ENCODE data around the gene PROK2. TPM values are rescaled to one million over a fixed set of nuclear protein-coding genes. Genes with fewer than 3 reads are reported as not detected.

The PROK2 gene
- total and polyA plus RNA-seq, 2 donors (not counting 1 experiment from before 2014, with no cell fraction given): 0.06 TPM; not detected in 1

- Mint-ChIP-seq H3K27ac (no peak overlapping the region), H3K4me1 (peaks cover 9% of the 10 kb centered on the region), H3K4me3 (no peak overlapping the region), H3K9me3 (ENCODE audit: insufficient read depth) (no peaks in the 10 kb centered on the region), H3K27me3 (peaks cover 58% of the 10 kb centered on the region)
- Histone ChIP-seq H3K27me3 (replicated peaks in 1 of 4; ENCODE audit: control extremely low read depth in 1 of 4, control insufficient read depth in 3 of 4, insufficient read depth in 4 of 4, low read length in 3 of 4) (peaks cover 0 to 20% (median 8%) of the 10 kb centered on the region in 4 experiments), H3K4me1 (ENCODE audit: control insufficient read depth in 2 of 2, insufficient read depth in 2 of 2, low read length in 2 of 2) (peaks cover 7 to 9% of the 10 kb centered on the region in 2 donors), H3K4me3 (ENCODE audit: control extremely low read depth in 1 of 5, extremely low read depth in 1 of 5, insufficient read depth in 1 of 5, low read depth in 2 of 5, low read length in 4 of 5) (peak overlapping the region in 1 of 5 experiments; percentile 39), H3K9ac (ENCODE audit: low read length) (no peak overlapping the region), H3K9me3 (ENCODE audit: control extremely low read depth in 1 of 3, control insufficient read depth in 2 of 3, insufficient read depth in 1 of 3, low read length in 2 of 3) (no peaks in the 10 kb centered on the region), H2AFZ (ENCODE audit: insufficient read depth, low read depth, low read length, poor library complexity, severe bottlenecking) (no peak overlapping the region), H3K36me3 (replicated peaks in 1 of 2; ENCODE audit: control extremely low read depth in 1 of 2, control insufficient read depth in 1 of 2, extremely low read depth in 1 of 2, insufficient read depth in 2 of 2, low read length in 1 of 2) (no peaks in the 10 kb centered on the region), H3K27ac (ENCODE audit: low read length in 2 of 2) (no peak overlapping the region), H4K20me1 (ENCODE audit: control insufficient read depth, insufficient read depth, low read length, poor library complexity, severe bottlenecking) (no peaks in the 10 kb centered on the region), H3K79me2 (ENCODE audit: control insufficient read depth, insufficient read depth, low read length) (no peaks in the 10 kb centered on the region), H3K4me2 (replicated peaks; ENCODE audit: low read depth, low read length, poor library complexity, severe bottlenecking) (no peak overlapping the region)
- DNase-seq (no peak), ATAC-seq (ENCODE audit: low read depth) (no peak)
- intact Hi-C loops (cut with micrococcal nuclease): no loop called here
- CTCF ChIA-PET: no interaction called here
- POLR2A ChIA-PET: no interaction called here
- 80% methylated on average over 1 of the region's 6 CpGs for WGBS (ENCODE audit: insufficient coverage)
- TF ChIP-seq CTCF (IDR thresholded peaks at IDR 0.05) (no peak), EZH2 (IDR thresholded peaks at IDR 0.05; ENCODE audit: borderline replicate concordance, insufficient read depth, low read depth, low read length, poor library complexity, severe bottlenecking) (no peak)
These were observed 5.1 kb downstream of the PROK2 start for GRCh38 chr3:71779674-71780377.

- Histone ChIP-seq H3K4me1 (ENCODE audit: control insufficient read depth in 2 of 2, insufficient read depth in 2 of 2, low read length in 2 of 2) (no peaks in the 10 kb centered on the region), H3K36me3 (replicated peaks in 1 of 2; ENCODE audit: control extremely low read depth in 1 of 2, control insufficient read depth in 1 of 2, extremely low read depth in 1 of 2, insufficient read depth in 2 of 2, low read length in 1 of 2) (no peaks in the 10 kb centered on the region), H3K4me3 (ENCODE audit: control extremely low read depth in 1 of 5, extremely low read depth in 1 of 5, insufficient read depth in 1 of 5, low read depth in 2 of 5, low read length in 4 of 5) (no peak overlapping the region), H3K9ac (ENCODE audit: low read length) (no peak overlapping the region), H4K20me1 (ENCODE audit: control insufficient read depth, insufficient read depth, low read length, poor library complexity, severe bottlenecking) (no peaks in the 10 kb centered on the region), H3K79me2 (ENCODE audit: control insufficient read depth, insufficient read depth, low read length) (no peaks in the 10 kb centered on the region), H3K27me3 (replicated peaks in 1 of 4; ENCODE audit: control extremely low read depth in 1 of 4, control insufficient read depth in 3 of 4, insufficient read depth in 4 of 4, low read length in 3 of 4) (peaks cover 0 to 14% (median 5%) of the 10 kb centered on the region in 4 experiments), H2AFZ (ENCODE audit: insufficient read depth, low read depth, low read length, poor library complexity, severe bottlenecking) (no peak overlapping the region), H3K27ac (ENCODE audit: low read length in 2 of 2) (no peak overlapping the region), H3K4me2 (replicated peaks; ENCODE audit: low read depth, low read length, poor library complexity, severe bottlenecking) (no peak overlapping the region), H3K9me3 (ENCODE audit: control extremely low read depth in 1 of 3, control insufficient read depth in 2 of 3, insufficient read depth in 1 of 3, low read length in 2 of 3) (no peaks in the 10 kb centered on the region)
- DNase-seq (no peak), ATAC-seq (ENCODE audit: low read depth) (no peak)
- no peaks in the 10 kb centered on the region for H3K9me3 Mint-ChIP-seq (ENCODE audit: insufficient read depth)
- H3K4me1 Mint-ChIP-seq: no peaks in the 10 kb centered on the region
- ChIA-PET POLR2A (no interaction called here), CTCF (no interaction called here)
- no peak overlapping the region for H3K4me3 Mint-ChIP-seq
- H3K27ac Mint-ChIP-seq: no peak overlapping the region
- intact Hi-C loops (cut with micrococcal nuclease): no loop called here
- WGBS (ENCODE audit: insufficient coverage): no CpG with 5 or more reads among the region's 3 CpGs
- H3K27me3 Mint-ChIP-seq: peaks cover 47% of the 10 kb centered on the region
- TF ChIP-seq CTCF (IDR thresholded peaks at IDR 0.05) (no peak), EZH2 (IDR thresholded peaks at IDR 0.05; ENCODE audit: borderline replicate concordance, insufficient read depth, low read depth, low read length, poor library complexity, severe bottlenecking) (no peak)
These were observed 6.6 kb downstream of the PROK2 start for GRCh38 chr3:71778353-71778752.

All from B cell (primary cell).